Neural crest cell (in vitro differentiated cells): ENCODE measurements around the gene SWAP70. TPM values are rescaled to one million over a fixed set of nuclear protein-coding genes. Genes with fewer than 3 reads are reported as not detected.

ENCODE experiments used
- DNase-seq: peaks from one replicate; pipeline ENCODE4 v3.0.0; 2021; ENCODE audit warnings: low read depth, mixed read lengths, low spot score
- H3K27ac Mint-ChIP-seq: one replicate; pipeline ENCODE4 v1.8.0; 2021; ENCODE audit warnings: mild to moderate bottlenecking, mixed read lengths; ENCODE audit not compliant: unreplicated experiment
- H3K27me3 Mint-ChIP-seq: 2 replicates; pipeline ENCODE4 v1.8.0; 2021; ENCODE audit warnings: low read depth, mild to moderate bottlenecking, mixed read lengths
- H3K36me3 Mint-ChIP-seq: 2 replicates; pipeline ENCODE4 v1.8.0; 2021; ENCODE audit warnings: low read depth, mild to moderate bottlenecking, mixed read lengths
- H3K4me1 Mint-ChIP-seq: 2 replicates; pipeline ENCODE4 v1.8.0; 2021; ENCODE audit warnings: mixed read lengths
- H3K4me3 Mint-ChIP-seq: one replicate; pipeline ENCODE4 v1.8.0; 2021; ENCODE audit warnings: mild to moderate bottlenecking, mixed read lengths
- H3K9me3 Mint-ChIP-seq: 2 replicates; pipeline ENCODE4 v1.8.0; 2021; ENCODE audit warnings: mixed read lengths
- total RNA-seq: library from RNA; stranded (reverse); gene quantifications from 2 replicates; pipeline ENCODE4 v1.2.1, GENCODE V29; 2021
- TF ChIP-seq, protein P1 (sequence below): fragments of 200-600 bp; sonication (generic); conservative IDR thresholded peaks from 2 replicates; pipeline ENCODE4 v1.5.0; 2021; ENCODE audit warnings: antibody characterized with exemption, mild to moderate bottlenecking

The SWAP70 gene
- total RNA-seq, 1 donor from 2014 or later, result 18.1 TPM

DNA sequence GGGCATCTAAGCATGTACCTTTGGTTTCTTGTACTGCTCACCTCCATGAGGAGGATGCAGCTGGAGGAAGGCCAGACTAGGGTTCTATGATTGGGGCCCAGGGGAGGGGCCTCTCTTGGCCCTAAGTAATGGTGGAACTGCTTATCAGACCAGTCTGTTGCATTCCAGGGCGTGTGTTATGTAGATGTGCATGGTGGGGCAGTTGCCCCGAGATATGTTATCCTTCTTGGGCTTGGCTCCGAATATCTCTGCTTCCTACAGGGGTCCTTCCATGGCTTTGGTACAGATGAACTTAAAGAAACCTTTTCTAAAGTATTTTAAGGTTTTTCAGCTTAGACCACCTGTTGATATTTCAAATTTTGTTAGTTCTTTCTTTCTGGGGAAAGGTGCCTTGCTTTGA, 126.0 kb downstream of the SWAP70 start:
- no peaks in the 10 kb centered on the region for H3K9me3 Mint-ChIP-seq
- TF ChIP-seq, protein P1, sequence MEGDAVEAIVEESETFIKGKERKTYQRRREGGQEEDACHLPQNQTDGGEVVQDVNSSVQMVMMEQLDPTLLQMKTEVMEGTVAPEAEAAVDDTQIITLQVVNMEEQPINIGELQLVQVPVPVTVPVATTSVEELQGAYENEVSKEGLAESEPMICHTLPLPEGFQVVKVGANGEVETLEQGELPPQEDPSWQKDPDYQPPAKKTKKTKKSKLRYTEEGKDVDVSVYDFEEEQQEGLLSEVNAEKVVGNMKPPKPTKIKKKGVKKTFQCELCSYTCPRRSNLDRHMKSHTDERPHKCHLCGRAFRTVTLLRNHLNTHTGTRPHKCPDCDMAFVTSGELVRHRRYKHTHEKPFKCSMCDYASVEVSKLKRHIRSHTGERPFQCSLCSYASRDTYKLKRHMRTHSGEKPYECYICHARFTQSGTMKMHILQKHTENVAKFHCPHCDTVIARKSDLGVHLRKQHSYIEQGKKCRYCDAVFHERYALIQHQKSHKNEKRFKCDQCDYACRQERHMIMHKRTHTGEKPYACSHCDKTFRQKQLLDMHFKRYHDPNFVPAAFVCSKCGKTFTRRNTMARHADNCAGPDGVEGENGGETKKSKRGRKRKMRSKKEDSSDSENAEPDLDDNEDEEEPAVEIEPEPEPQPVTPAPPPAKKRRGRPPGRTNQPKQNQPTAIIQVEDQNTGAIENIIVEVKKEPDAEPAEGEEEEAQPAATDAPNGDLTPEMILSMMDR, result no peak
- peaks cover 8% of the 10 kb centered on the region for H3K36me3 Mint-ChIP-seq
- no peaks in the 10 kb centered on the region for H3K27me3 Mint-ChIP-seq
- H3K27ac Mint-ChIP-seq, result no peak overlapping the region
- H3K4me3 Mint-ChIP-seq, result no peak overlapping the region
- H3K4me1 Mint-ChIP-seq, result peaks cover 5% of the 10 kb centered on the region
- no peak for DNase-seq

DNA sequence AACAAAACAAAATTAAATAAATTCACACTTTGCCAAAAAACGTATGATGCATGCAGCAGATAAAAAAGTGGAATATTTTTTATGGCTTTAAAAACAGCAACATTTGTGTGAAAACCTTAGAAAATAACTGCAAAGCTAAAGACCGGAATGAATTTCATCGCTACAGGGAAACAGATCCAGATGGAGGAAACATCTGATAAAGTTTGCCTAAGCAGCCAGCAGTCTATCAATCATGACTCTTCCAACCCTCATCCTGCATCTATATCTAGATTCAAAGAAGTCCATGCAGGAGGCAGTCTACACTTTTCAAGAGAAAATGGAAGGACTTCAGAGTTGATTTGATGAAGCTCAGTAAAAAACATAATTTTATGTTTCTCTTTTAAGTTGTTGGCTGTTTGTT, 126.8 kb downstream of the SWAP70 start:
- Mint-ChIP-seq H3K9me3 (no peaks in the 10 kb centered on the region), H3K27me3 (no peaks in the 10 kb centered on the region), H3K4me3 (no peak overlapping the region), H3K27ac (no peak overlapping the region), H3K36me3 (peaks cover 8% of the 10 kb centered on the region), H3K4me1 (peaks cover 5% of the 10 kb centered on the region)
- no peak for DNase-seq
- TF ChIP-seq, protein P1, result no peak

DNA sequence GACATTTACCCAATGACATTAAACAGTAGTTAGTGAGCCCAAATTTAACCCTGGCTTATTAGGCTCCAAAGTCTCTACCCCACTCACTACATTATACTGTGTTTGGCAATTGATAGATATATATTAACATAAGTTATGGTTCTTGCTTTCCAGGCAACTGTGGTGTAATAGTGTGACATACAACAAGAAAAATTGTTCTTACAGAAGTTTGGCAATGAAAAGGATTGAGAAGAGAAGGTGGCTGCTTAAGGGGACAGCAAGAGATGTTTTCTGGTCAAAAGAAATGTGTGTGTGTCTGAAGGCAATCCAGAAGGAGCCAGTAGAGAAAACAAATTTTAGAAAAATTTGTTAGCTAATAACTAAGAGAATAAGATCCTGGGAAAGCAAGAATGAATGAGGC, 132.4 kb downstream of the SWAP70 start:
- Mint-ChIP-seq H3K9me3 (no peaks in the 10 kb centered on the region), H3K27ac (peak overlapping the region; percentile 7), H3K27me3 (no peaks in the 10 kb centered on the region), H3K4me1 (no peaks in the 10 kb centered on the region), H3K4me3 (no peak overlapping the region), H3K36me3 (peaks cover 4% of the 10 kb centered on the region)
- no peak for DNase-seq
- TF ChIP-seq, protein P1, result no peak

DNA sequence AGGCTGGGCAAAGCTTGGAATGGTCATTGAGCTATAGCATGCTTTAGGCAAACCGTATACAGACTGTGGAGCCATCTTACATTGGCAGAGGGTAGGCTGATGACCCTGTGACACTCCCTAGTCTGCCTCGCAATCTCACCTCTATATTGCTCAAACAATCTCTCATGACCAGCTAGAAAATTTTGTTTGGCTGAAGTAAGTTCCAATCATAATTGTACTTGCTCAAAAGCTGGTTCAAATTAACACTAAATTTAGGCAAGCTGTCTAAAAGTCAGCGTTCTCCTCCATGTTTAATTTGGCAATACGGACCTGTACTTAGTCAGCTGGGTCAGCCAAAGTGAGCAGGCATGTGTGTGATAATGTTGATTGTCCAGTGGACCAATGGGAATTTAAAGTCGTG, 133.0 kb downstream of the SWAP70 start:
- TF ChIP-seq, protein P1, result no peak
- H3K9me3 Mint-ChIP-seq, result no peaks in the 10 kb centered on the region
- H3K36me3 Mint-ChIP-seq, result no peaks in the 10 kb centered on the region
- DNase-seq, result no peak
- no peaks in the 10 kb centered on the region for H3K27me3 Mint-ChIP-seq
- H3K4me1 Mint-ChIP-seq, result no peaks in the 10 kb centered on the region
- H3K27ac Mint-ChIP-seq, result no peak overlapping the region
- H3K4me3 Mint-ChIP-seq, result no peak overlapping the region

DNA sequence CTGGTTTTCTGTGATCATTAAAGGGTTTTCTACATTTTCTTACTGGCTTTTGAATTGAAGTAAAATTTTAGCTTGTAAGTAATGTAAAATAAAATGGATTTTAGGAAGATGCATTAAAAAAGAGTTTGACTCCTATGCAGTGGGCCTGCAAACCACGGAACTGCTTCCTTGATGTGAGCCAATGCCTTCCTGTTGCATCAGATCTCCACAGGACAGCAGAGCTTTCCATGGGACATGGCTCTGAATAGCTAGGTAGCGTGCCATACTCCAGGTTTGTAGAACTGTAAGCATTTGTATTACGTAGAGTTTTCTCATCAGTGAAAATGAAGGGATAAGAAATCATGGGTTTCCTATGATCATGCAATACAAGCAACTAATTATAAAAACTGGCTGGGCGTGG, 133.4 kb downstream of the SWAP70 start:
- TF ChIP-seq, protein P1, result no peak
- no peaks in the 10 kb centered on the region for H3K36me3 Mint-ChIP-seq
- no peak overlapping the region for H3K27ac Mint-ChIP-seq
- no peaks in the 10 kb centered on the region for H3K27me3 Mint-ChIP-seq
- DNase-seq, result no peak
- H3K9me3 Mint-ChIP-seq, result no peaks in the 10 kb centered on the region
- peaks cover 2% of the 10 kb centered on the region for H3K4me1 Mint-ChIP-seq
- H3K4me3 Mint-ChIP-seq, result no peak overlapping the region

DNA sequence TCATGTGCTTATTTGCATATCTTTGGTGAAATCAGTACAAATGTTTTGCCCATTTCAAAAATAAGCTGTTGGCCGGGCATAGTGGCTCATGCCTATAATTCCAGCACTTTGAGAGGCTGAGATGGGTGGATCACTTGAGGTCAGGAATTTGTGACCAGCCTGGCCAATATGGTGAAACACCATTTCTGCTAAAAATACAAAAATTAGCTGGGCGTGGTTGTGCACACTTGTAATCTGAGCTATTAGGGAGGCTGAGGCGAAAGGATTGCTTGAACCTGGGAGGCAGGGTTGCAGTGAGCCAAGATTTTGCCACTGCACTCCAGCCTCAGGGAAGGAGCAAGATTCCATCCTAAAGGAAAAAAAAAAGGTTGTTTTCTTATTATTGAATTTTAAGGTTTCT, 136.0 kb downstream of the SWAP70 start:
- TF ChIP-seq, protein P1, result no peak
- DNase-seq, result no peak
- Mint-ChIP-seq H3K4me3 (no peak overlapping the region), H3K9me3 (no peaks in the 10 kb centered on the region), H3K27ac (no peak overlapping the region), H3K4me1 (peaks cover 6% of the 10 kb centered on the region), H3K36me3 (peaks cover 4% of the 10 kb centered on the region), H3K27me3 (no peaks in the 10 kb centered on the region)
